Measurements from ENCODE around the gene MT1M. TPM values are rescaled to one million over a fixed set of nuclear protein-coding genes. Genes with fewer than 3 reads are reported as not detected.

MT1M gene
- total and polyA plus RNA-seq, 2 of the 8 experiments (the other 6 are each of a cell fraction or from before 2014, with no cell fraction given), result 2.1 TPM; not detected in 1

DNA sequence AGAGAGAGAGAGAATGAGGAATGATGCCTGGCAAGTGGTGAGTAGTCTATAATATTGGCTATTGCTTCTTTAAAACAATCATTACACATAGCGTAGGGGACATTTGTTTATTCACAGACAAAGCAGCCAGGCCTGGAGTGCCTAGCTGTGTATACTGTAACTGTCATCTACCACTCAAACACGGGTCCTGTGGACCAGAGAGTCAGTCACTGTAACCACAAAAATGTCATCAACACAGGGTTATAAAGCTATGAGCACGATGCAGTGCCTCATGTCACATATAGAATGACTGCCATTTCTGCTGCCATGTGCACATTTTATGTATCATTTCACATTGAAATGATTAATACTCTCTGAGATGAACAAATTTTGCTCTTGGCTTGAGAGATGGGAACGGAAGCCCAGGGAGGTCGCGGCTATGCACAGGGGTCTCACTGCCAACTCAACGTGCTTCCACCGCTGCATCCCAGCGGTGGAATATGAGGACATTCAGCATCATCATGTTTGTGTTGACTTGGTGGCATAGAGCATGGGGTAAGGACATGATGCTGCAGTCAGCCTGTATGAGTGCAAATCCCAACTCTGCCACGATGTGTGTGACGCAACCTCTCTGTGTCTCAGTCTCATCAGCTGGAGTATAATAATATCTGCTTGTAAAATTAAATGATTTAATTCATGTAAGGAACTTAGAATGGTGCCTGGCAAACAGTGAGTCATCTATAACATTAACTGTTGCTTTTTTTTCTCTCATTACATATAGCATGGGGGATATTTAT, 40.5 kb downstream of the MT1M start:
- Histone ChIP-seq H3K4ac (replicated peaks; ENCODE audit: insufficient read length, low read depth, low read length) (no peak overlapping the region), H3K27me3 (replicated peaks in 1 of 4; ENCODE audit: control insufficient read depth in 3 of 4, extremely low read depth in 1 of 4, insufficient read depth in 3 of 4, low read length in 3 of 4) (peaks cover 40 to 81% (median 62%) of the 10 kb centered on the region in 4 experiments), H4K20me1 (replicated peaks in 1 of 2; ENCODE audit: control insufficient read depth in 1 of 2, insufficient read depth in 2 of 2, low read length in 2 of 2) (peaks cover 0 to 8% of the 10 kb centered on the region in 2 experiments), H3K18ac (ENCODE audit: extremely low read depth, low read length) (no peak overlapping the region), H3K23ac (ENCODE audit: insufficient read length) (no peak overlapping the region), H4K91ac (replicated peaks; ENCODE audit: insufficient read length, low read length) (no peak overlapping the region), H3K27ac (ENCODE audit: low read depth, low read length) (no peak overlapping the region), H2AFZ (ENCODE audit: low read length) (no peak overlapping the region), H3K36me3 (ENCODE audit: control insufficient read depth in 2 of 4, insufficient read depth in 4 of 4, low read length in 3 of 4) (no peaks in the 10 kb centered on the region), H4K5ac (ENCODE audit: insufficient read length, low read depth, low read length) (no peak overlapping the region), H3K23me2 (ENCODE audit: low read depth, low read length) (peaks cover 8% of the 10 kb centered on the region; the same call in 1 of the 2 replicates), H3K4me3 (ENCODE audit: extremely low read depth in 1 of 4, insufficient read depth in 2 of 4, low read depth in 3 of 4, low read length in 4 of 4) (no peak overlapping the region), H3K79me2 (ENCODE audit: control insufficient read depth in 1 of 2, insufficient read depth in 2 of 2, low read length in 2 of 2) (no peaks in the 10 kb centered on the region), H2BK5ac (ENCODE audit: low read depth, low read length) (no peak overlapping the region), H3K56ac (replicated peaks; ENCODE audit: insufficient read length, low read depth, low read length) (no peak overlapping the region), H2BK20ac (ENCODE audit: low read length) (no peak overlapping the region), H2BK120ac (replicated peaks; ENCODE audit: low read depth, low read length) (no peak overlapping the region), H2AK5ac (ENCODE audit: low read depth, low read length) (0 out of 2 replicates have a peak overlapping the region, but pooled peaks have one; percentile 18), H4K8ac (ENCODE audit: extremely low read depth, insufficient read depth, low read length) (no peak overlapping the region), H2BK15ac (ENCODE audit: low read length) (no peak overlapping the region), H3K9ac (replicated peaks in 1 of 4; ENCODE audit: extremely low read depth in 1 of 4, low read depth in 3 of 4, low read length in 3 of 4) (no peak overlapping the region), H2BK12ac (ENCODE audit: low read depth, low read length) (no peak overlapping the region), H3K14ac (ENCODE audit: insufficient read length) (no peak overlapping the region), H3K9me3 (ENCODE audit: insufficient read depth in 2 of 2, low read depth in 1 of 2, low read length in 1 of 2) (no peaks in the 10 kb centered on the region), H3K79me1 (ENCODE audit: low read depth, low read length) (no peaks in the 10 kb centered on the region), H3K4me1 (replicated peaks in 1 of 4; ENCODE audit: control insufficient read depth in 3 of 4, insufficient read depth in 4 of 4, low read length in 3 of 4) (peaks cover 3 to 25% (median 16%) of the 10 kb centered on the region in 4 experiments), H3K4me2 (ENCODE audit: insufficient read depth in 1 of 2, low read depth in 2 of 2, low read length in 2 of 2) (no peak overlapping the region)
- POLR2A ChIA-PET (ENCODE audit: partially characterized antibody), result interaction anchor here (0.6 to 13.9 kb wide), 8 partner anchors 8 to 41 kb away, joined by 3 to 205 read pairs (median 6); partner anchors contain the start of genes MT1B, MT1F and MT1X
- TF ChIP-seq HDAC2 (IDR thresholded peaks at IDR 0.05; ENCODE audit: borderline replicate concordance in 1 of 2, low read depth in 2 of 2, low read length in 2 of 2) (no peak), TAF7 (optimal IDR thresholded peaks at IDR 0.05; ENCODE audit: borderline replicate concordance, low read depth, low read length) (no peak), SIN3A (conservative IDR thresholded peaks at IDR 0.05 in 1 of 2, IDR thresholded peaks at IDR 0.05 in 1 of 2; ENCODE audit: low read depth in 1 of 2, low read length in 2 of 2) (no peak), EP300 (IDR thresholded peaks at IDR 0.05; ENCODE audit: borderline replicate concordance in 1 of 2, low read depth in 2 of 2, low read length in 2 of 2) (no peak)
- CTCF ChIA-PET (ENCODE audit: partially characterized antibody), result interaction anchor here (0.6 to 2.9 kb wide), 19 partner anchors 9 to 671 kb away, joined by 3 to 62 read pairs (median 4); no protein-coding TSS in a partner anchor
- WGBS, 2 experiments (ENCODE audit: extremely low coverage in 1 of 2, insufficient coverage in 1 of 2, insufficient read length in 1 of 2, insufficient replicate concordance in 2 of 2, low coverage in 1 of 2, low lambda C conversion rate in 2 of 2, missing lambda C conversion rate in 1 of 2), result 85% methylated on average over 11 of the region's 11 CpGs; no CpG with 5 or more reads in 1 of the 2 experiments
- FAIRE-seq (no peak), DNase-seq (ENCODE audit: low read depth in 1 of 2, low spot score in 2 of 2) (no peak)

All from H1 (cell line).